Duodenal mucosa (tissue), 2 donors: ENCODE data around the gene PAM.

ENCODE experiments used
- H3K27ac ChIP-seq: one replicate; pipeline ENCODE4 v1.7.0; 2013; ENCODE audit warnings: low read depth, low read length
- H3K27me3 ChIP-seq, 2 donors: one replicate each; pipeline ENCODE4 v1.7.0; 2013; ENCODE audit warnings: low read length in 2 of 2, control low read depth in 1 of 2; ENCODE audit not compliant: insufficient read depth in 2 of 2, control insufficient read depth in 1 of 2
- H3K36me3 ChIP-seq, 2 donors: one replicate each; pipeline ENCODE4 v1.7.0; 2013; ENCODE audit warnings: low read length in 2 of 2, control low read depth in 1 of 2; ENCODE audit not compliant: insufficient read depth in 2 of 2, control insufficient read depth in 1 of 2
- H3K4me1 ChIP-seq, 2 donors: one replicate each; pipeline ENCODE4 v1.7.0; 2013; ENCODE audit warnings: low read length in 2 of 2, control low read depth in 1 of 2; ENCODE audit not compliant: insufficient read depth in 2 of 2, control insufficient read depth in 1 of 2
- H3K4me3 ChIP-seq, 2 donors: one replicate each; pipeline ENCODE4 v1.7.0; 2013; ENCODE audit warnings: low read length in 2 of 2, low read depth in 1 of 2
- H3K9ac ChIP-seq, 2 donors: one replicate each; pipeline ENCODE4 v1.7.0; 2013; ENCODE audit warnings: low read length in 2 of 2, low read depth in 1 of 2
- H3K9me3 ChIP-seq, 2 donors: one replicate each; pipeline ENCODE4 v1.7.0; 2013; ENCODE audit warnings: low read length in 2 of 2, control low read depth in 1 of 2; ENCODE audit not compliant: control insufficient read depth in 1 of 2

The PAM gene

GRCh38 chr5:102807878-102808502 lies 52.9 kb downstream of the PAM start:
- Histone ChIP-seq H3K9ac (peak overlapping the region in 1 of 2 donors; percentile 1), H3K4me3 (no peak overlapping the region), H3K9me3 (no peaks in the 10 kb centered on the region), H3K27me3 (no peaks in the 10 kb centered on the region), H3K36me3 (no peaks in the 10 kb centered on the region), H3K4me1 (peaks cover 21 to 27% of the 10 kb centered on the region in 2 donors), H3K27ac (no peak overlapping the region)

GRCh38 chr5:102809033-102809432 lies 53.9 kb downstream of the PAM start:
- H3K9me3 ChIP-seq, result no peaks in the 10 kb centered on the region
- H3K27me3 ChIP-seq, result no peaks in the 10 kb centered on the region
- no peaks in the 10 kb centered on the region for H3K36me3 ChIP-seq
- H3K27ac ChIP-seq, result no peak overlapping the region
- H3K4me1 ChIP-seq, result peaks cover 21 to 27% of the 10 kb centered on the region in 2 donors
- no peak overlapping the region for H3K9ac ChIP-seq
- no peak overlapping the region for H3K4me3 ChIP-seq

- H3K4me3 ChIP-seq, result no peak overlapping the region
- no peaks in the 10 kb centered on the region for H3K36me3 ChIP-seq
- peaks cover 21 to 27% of the 10 kb centered on the region in 2 donors for H3K4me1 ChIP-seq
- no peaks in the 10 kb centered on the region for H3K27me3 ChIP-seq
- H3K9ac ChIP-seq, result no peak overlapping the region
- H3K9me3 ChIP-seq, result no peaks in the 10 kb centered on the region
- no peak overlapping the region for H3K27ac ChIP-seq
These were observed 56.9 kb downstream of the PAM start for GRCh38 chr5:102811972-102812371.

GRCh38 chr5:102813740-102814139 lies 58.6 kb downstream of the PAM start:
- H3K27me3 ChIP-seq, result no peaks in the 10 kb centered on the region
- no peak overlapping the region for H3K4me3 ChIP-seq
- H3K4me1 ChIP-seq, result peaks cover 9 to 14% of the 10 kb centered on the region in 2 donors
- H3K9ac ChIP-seq, result no peak overlapping the region
- no peaks in the 10 kb centered on the region for H3K36me3 ChIP-seq
- no peak overlapping the region for H3K27ac ChIP-seq
- H3K9me3 ChIP-seq, result no peaks in the 10 kb centered on the region

- H3K9ac ChIP-seq, result no peak overlapping the region
- no peak overlapping the region for H3K27ac ChIP-seq
- no peak overlapping the region for H3K4me3 ChIP-seq
- peaks cover 7 to 9% of the 10 kb centered on the region in 2 donors for H3K4me1 ChIP-seq
- H3K9me3 ChIP-seq, result no peaks in the 10 kb centered on the region
- H3K36me3 ChIP-seq, result no peaks in the 10 kb centered on the region
- no peaks in the 10 kb centered on the region for H3K27me3 ChIP-seq
These were observed 60.0 kb downstream of the PAM start for GRCh38 chr5:102815084-102815483.

GRCh38 chr5:102815540-102816332 lies 60.6 kb downstream of the PAM start:
- no peaks in the 10 kb centered on the region for H3K27me3 ChIP-seq
- H3K9me3 ChIP-seq, result no peaks in the 10 kb centered on the region
- no peaks in the 10 kb centered on the region for H3K36me3 ChIP-seq
- H3K9ac ChIP-seq, result no peak overlapping the region
- H3K27ac ChIP-seq, result no peak overlapping the region
- no peak overlapping the region for H3K4me3 ChIP-seq
- peaks cover 7 to 9% of the 10 kb centered on the region in 2 donors for H3K4me1 ChIP-seq

- Histone ChIP-seq H3K27ac (no peak overlapping the region), H3K36me3 (no peaks in the 10 kb centered on the region), H3K27me3 (no peaks in the 10 kb centered on the region), H3K4me1 (peaks cover 0 to under 1% of the 10 kb centered on the region in 2 donors), H3K9me3 (no peaks in the 10 kb centered on the region), H3K4me3 (no peak overlapping the region), H3K9ac (no peak overlapping the region)
These were observed 63.2 kb downstream of the PAM start for GRCh38 chr5:102818345-102818744.

GRCh38 chr5:102818934-102819333 lies 63.8 kb downstream of the PAM start:
- Histone ChIP-seq H3K27me3 (no peaks in the 10 kb centered on the region), H3K4me3 (no peak overlapping the region), H3K9me3 (no peaks in the 10 kb centered on the region), H3K9ac (no peak overlapping the region), H3K27ac (no peak overlapping the region), H3K36me3 (no peaks in the 10 kb centered on the region), H3K4me1 (peaks cover 0 to 6% of the 10 kb centered on the region in 2 donors)

- Histone ChIP-seq H3K9ac (no peak overlapping the region), H3K9me3 (no peaks in the 10 kb centered on the region), H3K27me3 (no peaks in the 10 kb centered on the region), H3K4me3 (no peak overlapping the region), H3K27ac (no peak overlapping the region), H3K4me1 (peaks cover 0 to 8% of the 10 kb centered on the region in 2 donors), H3K36me3 (no peaks in the 10 kb centered on the region)
These were observed 64.5 kb downstream of the PAM start for GRCh38 chr5:102819634-102820033.

- Histone ChIP-seq H3K9ac (no peak overlapping the region), H3K36me3 (no peaks in the 10 kb centered on the region), H3K9me3 (no peaks in the 10 kb centered on the region), H3K27me3 (no peaks in the 10 kb centered on the region), H3K27ac (no peak overlapping the region), H3K4me1 (peaks cover 0 to 13% of the 10 kb centered on the region in 2 donors), H3K4me3 (no peak overlapping the region)
These were observed 68.4 kb downstream of the PAM start for GRCh38 chr5:102823441-102823874.
